ENCODE data around the gene PSMA5.

DNA sequence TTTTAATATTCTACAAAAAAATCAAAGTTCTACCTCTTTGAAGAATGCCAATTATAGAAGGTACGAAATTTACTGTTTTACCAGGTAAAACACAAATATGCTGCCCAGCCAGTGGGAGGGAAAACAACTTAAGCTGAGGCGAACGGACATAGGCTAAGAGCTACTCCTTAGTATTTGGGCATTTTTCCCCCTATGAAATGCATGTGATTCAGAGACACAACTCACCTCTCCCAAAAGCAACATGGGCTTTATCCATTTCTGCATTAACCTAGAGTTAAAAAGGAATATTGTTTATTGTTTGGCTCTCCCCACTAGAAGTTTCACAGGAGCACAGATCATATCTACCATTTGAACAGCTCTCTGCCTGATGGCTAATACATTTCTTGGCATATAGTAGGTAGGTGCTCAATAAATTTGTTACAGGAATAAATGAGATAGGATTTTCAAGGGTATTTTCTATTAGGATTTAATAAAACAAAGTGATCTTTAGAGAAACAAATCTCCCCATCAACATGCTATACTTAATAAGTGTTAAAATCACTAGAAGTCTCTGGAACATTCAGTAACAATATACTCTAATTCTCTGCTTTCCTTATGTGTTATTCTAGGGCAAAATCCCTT lies 26.1 kb downstream of the PSMA5 start:
- TF ChIP-seq EP300 (IDR thresholded peaks at IDR 0.05; ENCODE audit: borderline replicate concordance) (no peak), CREB1 (IDR thresholded peaks at IDR 0.05; ENCODE audit: low read depth) (no peak), YY1 (IDR thresholded peaks at IDR 0.05; ENCODE audit: low read depth) (no peak), CEBPB (IDR thresholded peaks at IDR 0.05) (no peak), TAF1 (IDR thresholded peaks at IDR 0.05; ENCODE audit: low read depth) (no peak), RAD21 (IDR thresholded peaks at IDR 0.05; ENCODE audit: low read depth) (no peak)
- TF ChIP-seq, protein P1, sequence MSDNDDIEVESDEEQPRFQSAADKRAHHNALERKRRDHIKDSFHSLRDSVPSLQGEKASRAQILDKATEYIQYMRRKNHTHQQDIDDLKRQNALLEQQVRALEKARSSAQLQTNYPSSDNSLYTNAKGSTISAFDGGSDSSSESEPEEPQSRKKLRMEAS (IDR thresholded peaks at IDR 0.05), result no peak
- TF ChIP-seq, protein P2, sequence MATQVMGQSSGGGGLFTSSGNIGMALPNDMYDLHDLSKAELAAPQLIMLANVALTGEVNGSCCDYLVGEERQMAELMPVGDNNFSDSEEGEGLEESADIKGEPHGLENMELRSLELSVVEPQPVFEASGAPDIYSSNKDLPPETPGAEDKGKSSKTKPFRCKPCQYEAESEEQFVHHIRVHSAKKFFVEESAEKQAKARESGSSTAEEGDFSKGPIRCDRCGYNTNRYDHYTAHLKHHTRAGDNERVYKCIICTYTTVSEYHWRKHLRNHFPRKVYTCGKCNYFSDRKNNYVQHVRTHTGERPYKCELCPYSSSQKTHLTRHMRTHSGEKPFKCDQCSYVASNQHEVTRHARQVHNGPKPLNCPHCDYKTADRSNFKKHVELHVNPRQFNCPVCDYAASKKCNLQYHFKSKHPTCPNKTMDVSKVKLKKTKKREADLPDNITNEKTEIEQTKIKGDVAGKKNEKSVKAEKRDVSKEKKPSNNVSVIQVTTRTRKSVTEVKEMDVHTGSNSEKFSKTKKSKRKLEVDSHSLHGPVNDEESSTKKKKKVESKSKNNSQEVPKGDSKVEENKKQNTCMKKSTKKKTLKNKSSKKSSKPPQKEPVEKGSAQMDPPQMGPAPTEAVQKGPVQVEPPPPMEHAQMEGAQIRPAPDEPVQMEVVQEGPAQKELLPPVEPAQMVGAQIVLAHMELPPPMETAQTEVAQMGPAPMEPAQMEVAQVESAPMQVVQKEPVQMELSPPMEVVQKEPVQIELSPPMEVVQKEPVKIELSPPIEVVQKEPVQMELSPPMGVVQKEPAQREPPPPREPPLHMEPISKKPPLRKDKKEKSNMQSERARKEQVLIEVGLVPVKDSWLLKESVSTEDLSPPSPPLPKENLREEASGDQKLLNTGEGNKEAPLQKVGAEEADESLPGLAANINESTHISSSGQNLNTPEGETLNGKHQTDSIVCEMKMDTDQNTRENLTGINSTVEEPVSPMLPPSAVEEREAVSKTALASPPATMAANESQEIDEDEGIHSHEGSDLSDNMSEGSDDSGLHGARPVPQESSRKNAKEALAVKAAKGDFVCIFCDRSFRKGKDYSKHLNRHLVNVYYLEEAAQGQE (IDR thresholded peaks at IDR 0.05; ENCODE audit: low read depth), result no peak
